ENCODE results near the gene IL36A.

Gene IL36A, protein sequence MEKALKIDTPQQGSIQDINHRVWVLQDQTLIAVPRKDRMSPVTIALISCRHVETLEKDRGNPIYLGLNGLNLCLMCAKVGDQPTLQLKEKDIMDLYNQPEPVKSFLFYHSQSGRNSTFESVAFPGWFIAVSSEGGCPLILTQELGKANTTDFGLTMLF

DNA sequence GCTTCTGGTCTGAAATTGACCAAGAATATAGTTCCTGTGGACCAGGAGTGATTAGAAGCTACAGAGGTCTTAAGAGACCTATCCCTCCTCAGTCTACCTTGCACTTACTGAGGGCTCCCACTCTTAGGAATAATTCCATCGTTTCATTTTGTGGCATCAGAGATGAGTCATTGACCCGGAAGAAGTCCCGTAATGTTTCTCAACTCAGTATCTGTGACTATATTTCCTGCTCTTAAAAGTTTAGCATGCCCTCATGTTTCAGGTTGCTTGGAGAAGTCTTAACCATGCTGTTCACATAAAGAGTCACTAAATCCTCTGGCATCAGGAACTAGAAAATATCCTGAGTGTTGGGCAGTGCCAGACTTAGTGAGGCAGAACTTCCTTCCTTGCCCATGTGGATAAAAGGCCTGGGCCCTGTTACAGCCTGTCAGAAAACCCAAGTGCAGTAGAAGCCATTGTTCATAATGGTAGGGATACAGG is at the start of gene IL36A:
Gene IL36A, plus strand, starts transcription at position 430 of the 480 bp plus-strand sequence. CDS start 413 bp downstream, outside the sequence.
- no peak for DNase-seq (ENCODE audit: low read depth, low spot score)

GRCh38 chr2:112957511-112957910 is 47.7 kb upstream of the IL36A start:
- no peak for DNase-seq (ENCODE audit: low read depth, low spot score)

DNA sequence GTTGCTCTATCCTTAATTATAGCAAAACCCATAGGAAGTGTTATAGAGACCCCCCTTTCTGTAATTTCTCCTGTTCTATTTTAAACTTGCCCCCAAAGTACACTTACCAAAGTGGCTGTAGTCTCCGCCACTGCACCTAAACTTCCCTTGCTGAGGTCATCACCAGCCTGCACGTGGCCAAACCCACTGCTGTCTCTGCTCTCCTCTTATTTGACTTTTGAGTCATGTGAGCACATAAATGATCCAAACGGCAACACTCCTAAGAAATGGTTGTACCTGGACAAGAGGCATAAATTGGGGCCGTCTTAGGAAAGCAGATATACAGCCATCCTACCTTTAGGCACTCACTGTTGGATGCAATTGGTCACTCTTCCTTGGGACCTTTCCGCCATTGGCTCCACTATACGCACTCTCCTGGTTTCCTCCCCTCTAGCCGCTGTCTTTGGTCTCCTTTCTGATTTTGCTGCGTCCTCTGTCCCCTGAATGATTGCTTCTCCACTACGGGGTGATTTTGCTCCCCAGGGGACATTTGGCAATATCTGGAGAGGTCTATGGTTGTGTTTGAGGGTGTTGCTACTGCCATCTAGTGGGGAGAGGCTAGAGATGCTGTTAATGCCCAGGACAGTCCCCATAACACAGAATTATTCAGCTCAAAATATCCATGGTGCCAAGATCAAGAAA is 46.7 kb upstream of the IL36A start:
- DNase-seq (ENCODE audit: low read depth, low spot score), result peak; percentile 46

GRCh38 chr2:112959109-112959812 is 46.0 kb upstream of the IL36A start:
- DNase-seq (ENCODE audit: low read depth, low spot score), result no peak

GRCh38 chr2:112960230-112960825 is 44.9 kb upstream of the IL36A start:
- peak; percentile 53 for DNase-seq (ENCODE audit: low read depth, low spot score)

- no peak for DNase-seq (ENCODE audit: low read depth, low spot score)
Measured at GRCh38 chr2:112962308-112963175, 42.7 kb upstream of the IL36A start.

GRCh38 chr2:112967023-112967422 is 38.2 kb upstream of the IL36A start:
- DNase-seq (ENCODE audit: low read depth, low spot score), result no peak

DNA sequence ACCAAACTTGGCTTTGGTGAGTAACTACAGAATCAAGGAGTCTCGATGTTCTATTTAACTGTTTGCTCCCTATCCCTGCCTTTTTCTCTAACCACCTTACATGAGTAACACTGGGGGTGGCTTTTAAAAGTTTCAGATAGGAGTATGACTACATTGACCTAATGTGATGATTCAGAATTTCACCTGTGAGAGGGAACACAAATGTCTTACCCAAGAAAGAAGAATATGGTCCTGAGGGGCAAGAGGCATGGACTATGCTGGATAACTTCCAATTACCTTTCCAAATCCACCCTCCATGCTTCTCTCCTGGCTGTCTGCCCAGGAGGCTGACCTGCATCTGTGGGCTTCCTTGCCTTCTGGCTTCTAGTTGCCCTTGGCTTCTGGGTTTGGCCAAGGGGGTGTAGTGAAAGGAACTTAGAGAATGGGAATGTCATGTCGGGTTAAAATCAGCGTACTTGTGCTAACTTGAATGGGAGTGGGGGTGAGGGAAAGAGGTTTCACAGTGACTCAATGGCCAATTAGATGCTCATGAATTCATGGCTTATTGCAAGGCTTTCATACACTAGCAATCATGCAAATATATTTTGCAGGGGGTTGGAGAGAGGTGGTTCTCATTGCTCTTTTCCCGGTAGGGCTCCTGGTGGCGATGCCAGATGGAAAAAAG is 32.7 kb upstream of the IL36A start:
- no peak for DNase-seq (ENCODE audit: low read depth, low spot score)

- DNase-seq (ENCODE audit: low read depth, low spot score), result no peak
Measured at GRCh38 chr2:112973156-112973555, 32.1 kb upstream of the IL36A start.

DNA sequence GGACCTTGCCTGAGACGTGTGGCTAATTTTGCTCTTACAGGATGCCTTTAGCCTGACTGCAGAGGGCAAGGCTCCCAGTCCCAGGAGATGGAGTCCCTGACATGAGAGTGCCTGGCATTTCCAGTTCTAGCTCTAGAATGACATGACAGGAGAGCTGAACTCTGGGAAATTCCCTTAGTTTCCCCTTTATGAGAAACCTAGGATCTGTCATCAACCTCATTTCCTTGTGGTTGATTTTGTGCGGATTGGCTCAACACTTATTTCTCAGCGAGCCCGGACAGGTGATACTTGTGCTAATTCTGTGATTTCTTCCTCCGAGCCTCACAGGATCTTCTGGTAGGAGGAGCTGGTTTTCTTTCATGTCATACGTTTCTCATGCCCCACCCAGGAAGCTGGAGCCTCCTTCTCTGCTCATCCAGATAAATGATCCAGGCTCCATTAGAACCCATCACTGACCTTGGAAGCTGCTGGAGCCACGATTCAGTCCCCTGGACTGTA is 27.7 kb upstream of the IL36A start, which contains the start of gene IL36G:
Gene IL36G, plus strand, starts transcription at position 448 of the 498 bp plus-strand sequence. CDS start 633 bp downstream, outside the sequence.
- no peak for DNase-seq (ENCODE audit: low read depth, low spot score)

GRCh38 chr2:112979731-112980130 is 25.5 kb upstream of the IL36A start:
- DNase-seq (ENCODE audit: low read depth, low spot score), result no peak

GRCh38 chr2:112980537-112980936 is 24.7 kb upstream of the IL36A start:
- DNase-seq (ENCODE audit: low read depth, low spot score), result no peak

DNA sequence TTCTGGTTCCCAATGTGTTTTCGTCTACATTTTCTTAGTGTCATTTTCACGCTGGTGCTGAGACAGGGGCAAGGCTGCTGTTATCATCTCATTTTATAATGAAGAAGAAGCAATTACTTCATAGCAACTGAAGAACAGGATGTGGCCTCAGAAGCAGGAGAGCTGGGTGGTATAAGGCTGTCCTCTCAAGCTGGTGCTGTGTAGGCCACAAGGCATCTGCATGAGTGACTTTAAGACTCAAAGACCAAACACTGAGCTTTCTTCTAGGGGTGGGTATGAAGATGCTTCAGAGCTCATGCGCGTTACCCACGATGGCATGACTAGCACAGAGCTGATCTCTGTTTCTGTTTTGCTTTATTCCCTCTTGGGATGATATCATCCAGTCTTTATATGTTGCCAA is 20.2 kb upstream of the IL36A start:
- no peak for DNase-seq (ENCODE audit: low read depth, low spot score)

GRCh38 chr2:112989611-112990010 is 15.6 kb upstream of the IL36A start:
- no peak for DNase-seq (ENCODE audit: low read depth, low spot score)

GRCh38 chr2:112993831-112994230 is 11.4 kb upstream of the IL36A start:
- no peak for DNase-seq (ENCODE audit: low read depth, low spot score)

DNA sequence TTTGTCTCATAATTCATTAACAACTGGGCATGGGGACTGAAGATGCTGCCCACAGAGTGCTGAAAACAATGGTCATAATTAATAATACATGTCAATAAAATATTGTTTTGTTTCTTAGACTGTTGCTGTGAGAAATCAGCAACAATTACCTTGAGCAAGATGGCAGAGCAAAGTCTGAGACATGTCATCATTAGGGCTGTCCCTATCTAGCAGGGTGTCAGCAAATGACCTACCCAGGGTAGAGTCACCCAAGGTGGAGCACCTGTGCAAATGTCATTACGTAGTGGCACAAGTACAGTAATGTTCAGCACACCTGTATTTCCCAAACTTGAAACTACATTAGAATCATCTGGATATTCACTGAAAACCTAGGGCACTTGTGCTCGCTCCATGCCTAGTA is 10.6 kb upstream of the IL36A start:
- DNase-seq (ENCODE audit: low read depth, low spot score), result no peak

- DNase-seq (ENCODE audit: low read depth, low spot score), result no peak
Measured at GRCh38 chr2:112995346-112995920, 9.8 kb upstream of the IL36A start.

DNA sequence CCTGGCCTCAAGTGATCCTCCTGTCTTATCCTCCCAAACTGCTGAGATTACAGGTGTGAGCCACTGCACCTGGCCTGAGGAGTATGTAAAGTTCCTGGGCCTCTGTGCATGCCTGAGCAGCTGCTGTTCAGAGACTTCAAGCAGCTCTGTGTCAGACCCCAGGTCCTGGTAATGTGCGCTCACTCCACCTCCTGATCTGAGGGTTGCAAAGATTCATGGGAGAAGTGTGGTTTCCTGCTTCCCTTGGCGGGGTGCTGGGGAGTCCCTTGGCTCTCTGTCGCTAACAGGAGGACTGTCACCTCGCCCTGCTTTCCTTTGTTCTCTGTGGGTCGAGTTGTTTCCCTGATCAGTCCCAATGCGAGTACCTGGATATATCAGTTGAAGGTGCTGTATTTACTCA is 8.6 kb upstream of the IL36A start:
- no peak for DNase-seq (ENCODE audit: low read depth, low spot score)

DNA sequence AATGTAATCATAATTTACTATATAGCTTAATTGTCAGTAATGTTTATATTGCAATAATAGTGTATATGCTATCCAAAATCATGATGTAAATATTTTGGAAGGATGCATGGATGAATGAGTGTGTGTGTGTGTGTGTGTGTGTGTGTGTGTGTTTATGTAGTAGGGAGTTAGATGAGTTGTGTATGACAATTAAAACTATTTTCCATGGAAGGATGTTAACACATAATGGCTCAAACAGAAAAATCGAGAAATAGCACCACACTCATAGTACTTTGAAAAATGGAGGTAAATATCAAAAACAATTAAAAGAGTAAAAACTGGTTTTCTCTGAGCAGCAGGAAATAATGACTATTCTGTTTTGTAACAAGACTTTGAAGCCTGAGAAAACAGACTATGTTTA is 8.1 kb upstream of the IL36A start:
- no peak for DNase-seq (ENCODE audit: low read depth, low spot score)

GRCh38 chr2:113000436-113000835 is 4.8 kb upstream of the IL36A start:
- DNase-seq (ENCODE audit: low read depth, low spot score), result no peak

All from ELF-1 (cell line).